CD4-positive, alpha-beta T cell treated with Interleukin-21 for 1 hour (primary cell): ENCODE results near the gene ABCC1.
"Not testable (repeated sequence)": the region's sequence is repeated elsewhere in the genome, so short reads cannot be mapped to it uniquely, and the experiment has no call there.

Source experiments
- DNase-seq: peaks from one replicate; pipeline ENCODE4 v3.0.0-alpha.2; 2020

ABCC1 gene

DNA sequence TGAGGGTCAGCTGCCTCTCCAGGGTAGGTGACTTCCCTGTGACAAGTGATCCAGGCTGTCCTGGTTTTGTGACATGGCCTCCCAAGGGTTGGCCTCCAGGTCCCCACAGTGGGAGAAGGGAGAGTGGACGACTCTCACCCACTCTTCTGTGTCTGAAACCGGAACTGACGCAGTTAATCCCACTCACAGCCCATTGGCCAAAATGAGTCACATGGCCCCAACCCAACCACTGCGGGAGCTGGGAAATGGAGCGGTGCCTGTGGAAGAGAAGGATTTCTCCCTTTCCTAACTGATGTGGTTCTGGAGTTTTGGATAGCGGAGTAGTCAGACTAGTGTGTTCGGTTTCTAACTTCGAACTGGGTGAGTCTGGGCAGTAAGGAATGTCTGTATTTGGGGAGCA lies 194.5 kb downstream of the ABCC1 start:
- DNase-seq = no peak

- no peak for DNase-seq
These were observed 195.0 kb downstream of the ABCC1 start for GRCh38 chr16:16144416-16144815.

GRCh38 chr16:16145286-16145685 lies 195.9 kb downstream of the ABCC1 start:
- DNase-seq = no peak

DNA sequence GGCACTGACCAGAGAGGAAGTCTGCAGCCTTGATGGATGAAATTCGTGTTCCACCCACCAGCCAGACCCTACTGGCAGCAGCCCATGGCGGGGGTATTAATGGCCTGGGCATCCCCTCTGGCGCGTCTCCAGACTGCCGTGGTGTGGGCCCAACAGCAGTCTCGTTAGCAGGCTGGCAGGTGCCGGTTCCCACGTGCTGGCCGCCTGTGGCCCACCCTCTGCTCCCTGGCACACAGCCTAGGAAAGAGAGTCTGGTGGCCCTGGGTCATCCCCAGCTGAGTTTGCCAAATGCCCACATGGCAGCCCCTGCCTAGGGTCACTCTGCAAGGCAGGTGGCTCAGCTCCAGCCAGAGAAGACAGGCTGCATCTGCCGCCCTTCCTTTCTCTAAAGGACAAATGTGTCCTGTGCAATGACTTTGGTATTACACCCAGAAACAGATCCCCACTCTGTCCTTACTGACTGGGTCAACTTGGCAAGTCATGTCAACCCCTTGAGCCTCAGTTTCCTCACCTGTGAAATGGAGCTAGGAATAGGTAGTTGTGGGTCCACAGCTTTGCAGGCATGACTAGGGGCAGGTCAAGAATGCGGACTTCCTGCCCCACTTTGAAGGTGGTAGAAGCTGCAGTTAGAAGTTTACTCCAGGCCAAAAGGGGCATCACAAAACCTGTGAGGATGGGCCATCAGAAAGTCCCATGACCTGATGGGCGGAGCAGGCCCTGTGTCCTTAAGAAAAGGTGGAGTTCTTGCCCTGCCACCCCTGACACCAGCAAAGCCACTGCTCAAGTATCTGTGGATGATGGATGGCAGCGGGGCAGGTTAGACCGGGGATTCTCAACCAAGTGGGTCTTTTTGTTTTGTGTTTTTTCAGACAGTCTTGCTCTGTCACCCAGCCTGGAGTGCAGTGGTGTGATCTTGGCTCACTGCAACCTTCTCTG lies 197.2 kb downstream of the ABCC1 start:
- DNase-seq = no peak

- no peak for DNase-seq
These were observed 198.0 kb downstream of the ABCC1 start for GRCh38 chr16:16147316-16147999.

DNA sequence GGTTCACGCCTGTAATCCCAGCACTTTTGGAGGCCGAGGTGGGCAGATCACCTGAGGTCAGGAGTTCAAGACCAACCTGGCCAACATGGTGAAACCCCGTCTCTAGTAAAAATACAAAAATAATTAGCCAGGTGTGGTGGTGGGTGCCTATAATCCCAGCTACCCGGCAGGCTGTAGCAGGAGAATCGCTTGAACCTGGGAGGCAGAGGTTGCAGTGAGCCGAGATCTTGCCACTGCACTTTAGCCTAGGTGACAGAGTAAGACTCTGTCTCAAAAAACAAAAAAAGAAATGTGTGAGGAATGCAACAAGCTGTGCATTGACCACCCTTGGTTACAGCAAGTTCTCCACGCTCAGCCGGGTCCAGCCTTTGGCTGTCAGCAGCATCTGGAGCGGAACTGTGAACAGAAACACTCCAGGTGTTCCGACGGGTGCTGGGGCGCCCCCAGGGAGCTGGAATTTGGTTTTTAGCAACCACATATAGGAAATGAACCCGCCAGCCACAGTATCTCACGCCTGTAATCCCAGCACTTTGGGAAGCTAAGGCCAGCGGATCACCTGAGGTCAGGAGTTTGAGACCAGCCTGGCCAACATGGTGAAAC lies 198.7 kb downstream of the ABCC1 start:
- not testable (repeated sequence) for DNase-seq

DNA sequence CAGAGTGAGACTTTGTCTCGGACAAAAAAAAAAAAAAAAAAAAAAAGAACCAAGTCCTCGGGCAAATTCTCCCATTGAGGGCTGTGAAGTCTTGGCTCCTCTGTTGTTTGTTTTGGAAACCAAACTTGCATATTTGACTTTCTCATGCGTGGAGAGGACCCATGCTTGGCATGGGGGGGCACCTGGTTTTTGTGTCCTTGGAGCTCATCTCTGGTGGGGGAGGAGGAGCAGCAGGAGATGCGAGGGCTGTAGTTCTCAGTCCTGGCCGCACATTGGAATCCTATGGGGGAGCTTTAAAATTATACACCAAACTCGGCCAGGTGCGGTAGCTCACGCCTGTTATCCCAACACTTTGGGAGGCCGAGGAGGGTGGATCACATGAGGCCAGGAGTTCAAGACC lies 199.3 kb downstream of the ABCC1 start:
- no peak for DNase-seq

- no peak for DNase-seq
These were observed 200.3 kb downstream of the ABCC1 start for GRCh38 chr16:16149710-16150116.

DNA sequence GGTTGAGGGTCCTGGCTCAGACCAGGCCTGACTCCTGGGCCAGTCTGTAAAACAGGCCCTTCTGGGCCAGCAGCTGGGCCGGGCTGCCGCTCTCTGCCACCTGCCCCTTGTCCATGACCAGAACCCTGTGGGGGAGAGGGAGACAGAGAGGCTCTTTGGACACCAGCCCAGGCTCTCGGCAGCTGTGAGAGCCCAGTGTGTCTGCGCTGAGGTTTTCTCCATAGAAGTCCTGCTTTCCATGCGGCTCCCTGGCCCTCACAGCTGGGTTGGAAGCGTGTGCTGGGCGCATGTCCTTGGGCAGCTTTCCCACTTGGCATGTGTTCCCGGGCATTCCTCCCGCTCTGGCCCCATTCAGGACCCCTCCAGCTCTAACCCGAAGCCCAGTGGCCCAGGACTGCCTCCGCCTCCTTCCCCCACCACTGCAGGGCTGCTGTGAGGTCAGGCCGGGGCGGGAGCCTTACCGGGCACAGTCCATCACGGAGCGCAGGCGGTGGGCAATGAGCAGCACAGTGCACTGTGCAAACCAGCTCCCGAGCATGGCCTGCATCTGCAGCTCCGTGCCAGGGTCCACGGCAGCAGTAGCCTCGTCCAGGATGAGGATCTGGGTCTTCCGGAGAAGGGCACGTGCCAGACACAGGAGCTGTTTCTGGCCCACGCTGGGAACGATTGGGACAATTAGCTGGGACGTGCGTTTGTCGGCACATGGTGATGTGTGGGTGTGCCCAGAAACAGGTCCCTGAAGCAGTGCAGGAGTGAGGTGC lies 200.9 kb downstream of the ABCC1 start:
- DNase-seq = no peak

DNA sequence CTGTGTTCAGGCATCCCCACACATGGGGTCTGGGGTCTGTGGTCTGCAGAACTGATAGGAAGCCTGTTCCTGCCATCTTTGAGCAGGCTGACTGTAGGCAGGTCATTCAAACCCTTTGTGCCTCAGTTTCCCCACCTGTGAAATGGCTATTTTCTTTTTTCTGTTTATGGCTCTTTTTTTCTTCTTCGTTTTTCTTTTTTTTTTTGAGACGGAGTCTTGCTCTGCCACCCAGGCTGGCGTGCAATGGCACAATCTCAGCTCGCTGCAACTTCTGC lies 201.4 kb downstream of the ABCC1 start:
- DNase-seq = no peak

DNA sequence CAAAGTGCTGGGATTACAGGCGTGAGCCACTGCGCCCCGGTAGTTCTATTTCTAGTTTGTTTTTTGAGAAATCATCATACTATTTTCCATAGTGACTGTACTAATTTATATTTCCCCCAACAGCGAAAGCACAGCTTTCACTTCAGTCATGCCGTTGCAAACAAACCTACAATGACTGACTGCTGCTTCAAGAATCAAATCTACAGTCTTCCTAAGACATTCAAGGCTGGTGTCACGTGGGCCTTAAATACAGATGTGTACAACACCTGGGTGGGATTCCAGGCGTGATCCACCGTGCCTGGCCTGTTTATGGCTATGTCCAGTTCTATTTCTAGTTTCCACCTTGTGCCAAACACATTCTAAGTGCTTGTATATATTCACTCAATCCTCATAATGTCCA lies 201.9 kb downstream of the ABCC1 start:
- no peak for DNase-seq

DNA sequence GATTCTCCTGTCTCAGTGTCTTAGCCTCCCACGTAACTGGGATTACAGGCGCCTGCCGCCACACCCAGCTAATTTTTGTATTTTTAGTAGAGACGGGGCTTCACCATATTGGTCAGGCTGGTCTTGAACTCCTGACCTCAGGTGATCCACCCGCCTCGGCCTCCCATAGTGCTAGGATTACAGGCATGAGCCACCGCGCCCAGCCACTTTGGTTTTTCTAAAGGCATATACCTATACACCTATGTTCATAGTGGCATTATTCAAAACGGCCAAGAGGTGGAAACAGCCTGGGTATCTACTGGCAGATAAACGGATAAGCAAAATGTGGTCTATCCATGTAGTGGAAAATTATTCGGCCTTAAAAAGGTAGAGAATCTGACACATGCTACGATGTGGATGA lies 203.6 kb downstream of the ABCC1 start:
- DNase-seq = not testable (repeated sequence)

DNA sequence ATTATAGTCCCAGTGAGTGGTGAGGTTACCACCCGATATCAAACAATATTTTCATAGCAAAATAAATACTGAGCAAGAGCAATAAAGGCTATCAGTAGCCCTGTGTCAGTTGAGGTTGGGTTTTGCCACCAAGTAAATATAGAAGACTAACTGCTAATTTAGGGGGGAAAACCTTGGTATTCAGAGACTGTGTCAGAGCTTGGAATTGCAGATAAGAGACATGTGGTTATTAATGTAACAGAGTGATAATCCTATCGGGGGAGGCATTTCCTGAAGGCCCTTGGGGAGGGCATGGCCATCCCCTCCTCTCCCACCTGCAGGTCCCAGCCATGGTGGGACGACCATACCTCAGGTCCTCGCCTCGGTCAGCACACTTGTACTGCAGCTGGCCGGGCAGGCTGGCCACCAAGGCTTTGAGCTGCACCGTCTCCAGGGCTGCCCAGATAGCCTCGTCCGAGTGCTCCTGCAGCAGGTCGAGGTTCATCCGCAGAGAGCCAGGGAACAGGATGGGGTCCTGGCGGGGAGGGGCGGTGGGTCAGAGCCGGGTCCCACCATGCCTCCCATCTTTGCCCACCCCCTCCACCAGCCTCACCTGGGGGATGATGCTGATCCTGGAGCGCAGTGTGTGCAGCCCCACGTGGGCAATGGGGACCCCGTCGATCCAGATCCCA lies 205.0 kb downstream of the ABCC1 start:
- DNase-seq = no peak

- DNase-seq = no peak
These were observed 205.8 kb downstream of the ABCC1 start for GRCh38 chr16:16155234-16155633.

GRCh38 chr16:16157166-16157565 lies 207.8 kb downstream of the ABCC1 start:
- DNase-seq = no peak

- no peak for DNase-seq
These were observed 208.8 kb downstream of the ABCC1 start for GRCh38 chr16:16158082-16158658.

DNA sequence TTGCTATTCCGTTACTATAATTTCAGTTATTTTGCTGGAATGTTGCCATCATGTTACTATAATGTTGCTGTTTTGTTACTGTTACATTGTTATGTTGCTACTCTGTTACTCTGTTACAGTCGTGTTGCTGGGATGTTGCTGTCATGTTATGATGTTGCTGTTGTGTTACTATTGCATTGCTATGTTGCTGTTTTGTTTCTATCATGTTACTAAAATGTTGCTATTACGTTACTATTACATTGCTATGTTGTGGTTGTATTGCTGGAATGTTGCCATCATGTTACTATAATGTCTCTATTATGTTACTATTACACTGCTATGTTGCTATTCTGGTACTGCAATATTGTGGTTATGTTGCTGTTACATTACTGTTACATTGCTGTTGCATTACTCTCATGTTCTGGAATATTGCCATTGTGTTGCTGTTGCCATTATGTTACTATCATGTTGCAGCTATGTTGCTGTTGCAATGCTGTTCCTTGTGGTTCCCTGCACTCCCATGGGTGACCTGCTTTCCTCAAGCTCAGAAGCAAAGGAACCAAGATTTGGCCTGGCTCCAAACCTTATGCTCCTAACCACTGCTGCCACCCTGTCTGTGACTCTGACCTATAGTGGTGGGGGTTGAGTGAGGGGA lies 209.4 kb downstream of the ABCC1 start:
- no peak for DNase-seq

- DNase-seq = no peak
These were observed 210.2 kb downstream of the ABCC1 start for GRCh38 chr16:16159662-16160061.

GRCh38 chr16:16161319-16161718 lies 211.9 kb downstream of the ABCC1 start:
- no peak for DNase-seq

GRCh38 chr16:16161840-16162239 lies 212.4 kb downstream of the ABCC1 start:
- DNase-seq = not testable (repeated sequence)

- DNase-seq = no peak
These were observed 213.2 kb downstream of the ABCC1 start for GRCh38 chr16:16162591-16162990.

DNA sequence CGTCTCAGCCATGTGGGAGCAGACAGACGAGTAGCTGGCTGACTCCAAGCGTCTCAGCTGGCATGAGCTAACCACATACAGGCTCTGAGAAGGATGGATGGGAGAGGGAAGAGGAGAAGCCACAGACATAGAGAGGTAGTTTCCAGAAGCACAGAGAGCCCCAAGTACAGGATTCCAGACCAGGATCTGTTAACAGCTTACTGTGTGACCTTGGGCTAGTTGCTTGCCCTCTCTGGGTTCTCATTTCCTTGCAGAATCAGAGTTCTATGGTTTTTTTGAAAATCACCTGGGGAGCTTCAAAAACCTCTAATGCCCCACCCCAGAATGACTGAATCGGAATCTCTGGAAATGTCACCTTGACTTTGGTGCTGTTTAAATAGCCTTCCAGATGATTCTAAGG lies 213.7 kb downstream of the ABCC1 start:
- no peak for DNase-seq
